H1 (cell line): ENCODE results near the gene RCOR2. TPM values are rescaled to one million over a fixed set of nuclear protein-coding genes. Genes with fewer than 3 reads are reported as not detected.

ENCODE experiments used
- EZH2 ChIP-seq: fragments of 200-600 bp; sonication (generic); IDR thresholded peaks from 2 replicates; pipeline ENCODE4 v1.7.1; 2012; ENCODE audit warnings: low read depth, mild to moderate bottlenecking, moderate library complexity, low read length, inconsistent platforms; ENCODE audit not compliant: severe bottlenecking
- HDAC6 ChIP-seq: IDR thresholded peaks from one replicate; pipeline ENCODE4 v1.7.1; 2012; ENCODE audit warnings: low read depth, mild to moderate bottlenecking, inconsistent platforms, low read length, moderate library complexity
- JUND ChIP-seq: IDR thresholded peaks from 2 replicates; pipeline ENCODE4 v1.6.1; 2011; ENCODE audit warnings: mild to moderate bottlenecking, improper control_type of control experiment, low read length
- NRF1 ChIP-seq: IDR thresholded peaks from 2 replicates; pipeline ENCODE4 v1.6.1; 2011; ENCODE audit warnings: mild to moderate bottlenecking, low read depth, low read length, improper control_type of control experiment
- RFX5 ChIP-seq: IDR thresholded peaks from 2 replicates; pipeline ENCODE4 v1.6.1; 2011; ENCODE audit warnings: low read depth, low read length, improper control_type of control experiment, borderline replicate concordance
- TAF1 ChIP-seq: IDR thresholded peaks from 2 replicates; pipeline ENCODE4 v1.6.1; 2011; ENCODE audit warnings: mild to moderate bottlenecking, low read depth, low read length
- polyA plus RNA-seq, 7 experiments: library from polyadenylated mRNA; depleted of rRNA in 3 of 7; stranded (reverse) in 5 of 7; unstranded in 2 of 7; fragments of >200 nt in 5 of 7; fragments of 200-250 nt in 2 of 7; gene quantifications; 1 replicate in 5 of 7; 2 replicates in 1 of 7; 4 replicates in 1 of 7; pipeline versions ENCODE4 v1.2.1 to v1.2.3, GENCODE V29; 2011 to 2013; ENCODE audit warnings: missing spikeins in 2 of 7, mixed read lengths in 2 of 7
- total RNA-seq: library from RNA; stranded (reverse); fragmentation: NEBNext Ultra II Directional; extraction: Animal tissue kit (Norgen Biotek cat#: 25700); gene quantifications from 2 replicates; pipeline ENCODE4 v1.2.1, GENCODE V29; 2021
- TF ChIP-seq, protein P1 (sequence below): fragments of 300-600 bp; sonication (generic); IDR thresholded peaks from 2 replicates; pipeline ENCODE4 v1.7.1; 2012; ENCODE audit warnings: low read length, moderate library complexity, mild to moderate bottlenecking, inconsistent platforms; ENCODE audit not compliant: insufficient replicate concordance
- TF ChIP-seq, protein P2 (sequence below): IDR thresholded peaks from 2 replicates; pipeline ENCODE4 v1.6.1; 2011; ENCODE audit warnings: low read depth, mild to moderate bottlenecking, low read length; ENCODE audit not compliant: insufficient read depth

RCOR2 gene
- total and polyA plus RNA-seq, 2 of the 8 experiments (the other 6 are each of a cell fraction or from before 2014, with no cell fraction given), result 54.6 to 78.0 TPM

DNA sequence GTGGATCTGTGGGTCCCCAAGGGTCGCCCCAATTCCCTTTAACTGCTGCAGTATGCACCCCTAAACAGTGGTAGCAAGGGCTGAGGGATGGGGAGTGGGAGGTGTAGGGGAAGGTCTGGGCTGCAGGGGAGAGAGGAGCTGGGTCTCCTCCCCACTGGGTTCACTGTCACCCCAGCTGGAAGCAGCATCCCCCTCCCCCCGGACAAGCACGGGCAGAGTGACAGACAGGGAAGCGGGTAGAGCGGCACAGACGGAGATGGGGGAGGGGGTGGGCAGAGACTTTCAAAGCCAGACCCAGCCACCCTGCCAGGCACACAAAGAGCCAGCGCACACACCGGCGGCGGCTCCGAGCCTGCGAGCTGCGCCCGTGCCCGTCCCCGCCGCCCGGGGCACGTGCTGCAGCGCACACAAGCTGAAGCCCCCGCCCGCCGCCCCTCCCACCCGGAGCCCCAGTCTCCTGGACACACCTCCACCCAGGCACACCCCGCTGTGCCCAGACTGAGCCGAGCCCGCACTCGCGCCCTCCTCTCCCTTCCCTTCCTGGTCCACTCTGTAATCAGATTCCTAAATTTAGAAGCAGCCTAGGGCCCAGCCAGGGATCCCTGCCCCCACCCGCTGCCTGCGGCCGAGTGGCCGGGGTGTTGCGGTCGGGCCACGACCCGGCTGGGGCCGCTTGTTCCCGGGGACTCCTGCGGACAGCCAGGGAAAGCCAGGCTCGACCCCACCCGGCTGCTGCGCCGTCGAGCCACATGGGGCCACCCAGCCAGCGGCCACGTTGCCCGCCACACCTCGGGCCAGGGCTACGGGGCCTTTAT lies 935 bp upstream of the RCOR2 start (continued):
- no peak for TF ChIP-seq JUND
- peak; percentile 76 for TF ChIP-seq TAF1
- TF ChIP-seq NRF1, result no peak
- TF ChIP-seq HDAC6, result no peak
- TF ChIP-seq RFX5, result no peak
- TF ChIP-seq, protein P1, sequence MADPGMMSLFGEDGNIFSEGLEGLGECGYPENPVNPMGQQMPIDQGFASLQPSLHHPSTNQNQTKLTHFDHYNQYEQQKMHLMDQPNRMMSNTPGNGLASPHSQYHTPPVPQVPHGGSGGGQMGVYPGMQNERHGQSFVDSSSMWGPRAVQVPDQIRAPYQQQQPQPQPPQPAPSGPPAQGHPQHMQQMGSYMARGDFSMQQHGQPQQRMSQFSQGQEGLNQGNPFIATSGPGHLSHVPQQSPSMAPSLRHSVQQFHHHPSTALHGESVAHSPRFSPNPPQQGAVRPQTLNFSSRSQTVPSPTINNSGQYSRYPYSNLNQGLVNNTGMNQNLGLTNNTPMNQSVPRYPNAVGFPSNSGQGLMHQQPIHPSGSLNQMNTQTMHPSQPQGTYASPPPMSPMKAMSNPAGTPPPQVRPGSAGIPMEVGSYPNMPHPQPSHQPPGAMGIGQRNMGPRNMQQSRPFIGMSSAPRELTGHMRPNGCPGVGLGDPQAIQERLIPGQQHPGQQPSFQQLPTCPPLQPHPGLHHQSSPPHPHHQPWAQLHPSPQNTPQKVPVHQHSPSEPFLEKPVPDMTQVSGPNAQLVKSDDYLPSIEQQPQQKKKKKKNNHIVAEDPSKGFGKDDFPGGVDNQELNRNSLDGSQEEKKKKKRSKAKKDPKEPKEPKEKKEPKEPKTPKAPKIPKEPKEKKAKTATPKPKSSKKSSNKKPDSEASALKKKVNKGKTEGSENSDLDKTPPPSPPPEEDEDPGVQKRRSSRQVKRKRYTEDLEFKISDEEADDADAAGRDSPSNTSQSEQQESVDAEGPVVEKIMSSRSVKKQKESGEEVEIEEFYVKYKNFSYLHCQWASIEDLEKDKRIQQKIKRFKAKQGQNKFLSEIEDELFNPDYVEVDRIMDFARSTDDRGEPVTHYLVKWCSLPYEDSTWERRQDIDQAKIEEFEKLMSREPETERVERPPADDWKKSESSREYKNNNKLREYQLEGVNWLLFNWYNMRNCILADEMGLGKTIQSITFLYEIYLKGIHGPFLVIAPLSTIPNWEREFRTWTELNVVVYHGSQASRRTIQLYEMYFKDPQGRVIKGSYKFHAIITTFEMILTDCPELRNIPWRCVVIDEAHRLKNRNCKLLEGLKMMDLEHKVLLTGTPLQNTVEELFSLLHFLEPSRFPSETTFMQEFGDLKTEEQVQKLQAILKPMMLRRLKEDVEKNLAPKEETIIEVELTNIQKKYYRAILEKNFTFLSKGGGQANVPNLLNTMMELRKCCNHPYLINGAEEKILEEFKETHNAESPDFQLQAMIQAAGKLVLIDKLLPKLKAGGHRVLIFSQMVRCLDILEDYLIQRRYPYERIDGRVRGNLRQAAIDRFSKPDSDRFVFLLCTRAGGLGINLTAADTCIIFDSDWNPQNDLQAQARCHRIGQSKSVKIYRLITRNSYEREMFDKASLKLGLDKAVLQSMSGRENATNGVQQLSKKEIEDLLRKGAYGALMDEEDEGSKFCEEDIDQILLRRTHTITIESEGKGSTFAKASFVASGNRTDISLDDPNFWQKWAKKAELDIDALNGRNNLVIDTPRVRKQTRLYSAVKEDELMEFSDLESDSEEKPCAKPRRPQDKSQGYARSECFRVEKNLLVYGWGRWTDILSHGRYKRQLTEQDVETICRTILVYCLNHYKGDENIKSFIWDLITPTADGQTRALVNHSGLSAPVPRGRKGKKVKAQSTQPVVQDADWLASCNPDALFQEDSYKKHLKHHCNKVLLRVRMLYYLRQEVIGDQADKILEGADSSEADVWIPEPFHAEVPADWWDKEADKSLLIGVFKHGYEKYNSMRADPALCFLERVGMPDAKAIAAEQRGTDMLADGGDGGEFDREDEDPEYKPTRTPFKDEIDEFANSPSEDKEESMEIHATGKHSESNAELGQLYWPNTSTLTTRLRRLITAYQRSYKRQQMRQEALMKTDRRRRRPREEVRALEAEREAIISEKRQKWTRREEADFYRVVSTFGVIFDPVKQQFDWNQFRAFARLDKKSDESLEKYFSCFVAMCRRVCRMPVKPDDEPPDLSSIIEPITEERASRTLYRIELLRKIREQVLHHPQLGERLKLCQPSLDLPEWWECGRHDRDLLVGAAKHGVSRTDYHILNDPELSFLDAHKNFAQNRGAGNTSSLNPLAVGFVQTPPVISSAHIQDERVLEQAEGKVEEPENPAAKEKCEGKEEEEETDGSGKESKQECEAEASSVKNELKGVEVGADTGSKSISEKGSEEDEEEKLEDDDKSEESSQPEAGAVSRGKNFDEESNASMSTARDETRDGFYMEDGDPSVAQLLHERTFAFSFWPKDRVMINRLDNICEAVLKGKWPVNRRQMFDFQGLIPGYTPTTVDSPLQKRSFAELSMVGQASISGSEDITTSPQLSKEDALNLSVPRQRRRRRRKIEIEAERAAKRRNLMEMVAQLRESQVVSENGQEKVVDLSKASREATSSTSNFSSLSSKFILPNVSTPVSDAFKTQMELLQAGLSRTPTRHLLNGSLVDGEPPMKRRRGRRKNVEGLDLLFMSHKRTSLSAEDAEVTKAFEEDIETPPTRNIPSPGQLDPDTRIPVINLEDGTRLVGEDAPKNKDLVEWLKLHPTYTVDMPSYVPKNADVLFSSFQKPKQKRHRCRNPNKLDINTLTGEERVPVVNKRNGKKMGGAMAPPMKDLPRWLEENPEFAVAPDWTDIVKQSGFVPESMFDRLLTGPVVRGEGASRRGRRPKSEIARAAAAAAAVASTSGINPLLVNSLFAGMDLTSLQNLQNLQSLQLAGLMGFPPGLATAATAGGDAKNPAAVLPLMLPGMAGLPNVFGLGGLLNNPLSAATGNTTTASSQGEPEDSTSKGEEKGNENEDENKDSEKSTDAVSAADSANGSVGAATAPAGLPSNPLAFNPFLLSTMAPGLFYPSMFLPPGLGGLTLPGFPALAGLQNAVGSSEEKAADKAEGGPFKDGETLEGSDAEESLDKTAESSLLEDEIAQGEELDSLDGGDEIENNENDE, result no peak
- TF ChIP-seq, protein P2, sequence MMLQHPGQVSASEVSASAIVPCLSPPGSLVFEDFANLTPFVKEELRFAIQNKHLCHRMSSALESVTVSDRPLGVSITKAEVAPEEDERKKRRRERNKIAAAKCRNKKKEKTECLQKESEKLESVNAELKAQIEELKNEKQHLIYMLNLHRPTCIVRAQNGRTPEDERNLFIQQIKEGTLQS, result no peak
- TF ChIP-seq EZH2, result no peak
